SW480 (cell line): ENCODE results near the gene SYNC.
"Not testable (repeated sequence)": the region's sequence is repeated elsewhere in the genome, so short reads cannot be mapped to it uniquely, and the experiment has no call there.

Experiments used
- DNase-seq: peaks from one replicate; pipeline ENCODE4 v3.0.0-alpha.2; 2016; ENCODE audit warnings: low spot score

The SYNC gene

GRCh38 chr1:32693455-32694174 lies 9.0 kb downstream of the SYNC start:
- no peak for DNase-seq

GRCh38 chr1:32686387-32686786 lies 16.2 kb downstream of the SYNC start:
- DNase-seq = no peak

GRCh38 chr1:32685498-32685897 lies 17.1 kb downstream of the SYNC start:
- no peak for DNase-seq

- no peak for DNase-seq
Observed at GRCh38 chr1:32684167-32684811, 18.3 kb downstream of the SYNC start.

DNA sequence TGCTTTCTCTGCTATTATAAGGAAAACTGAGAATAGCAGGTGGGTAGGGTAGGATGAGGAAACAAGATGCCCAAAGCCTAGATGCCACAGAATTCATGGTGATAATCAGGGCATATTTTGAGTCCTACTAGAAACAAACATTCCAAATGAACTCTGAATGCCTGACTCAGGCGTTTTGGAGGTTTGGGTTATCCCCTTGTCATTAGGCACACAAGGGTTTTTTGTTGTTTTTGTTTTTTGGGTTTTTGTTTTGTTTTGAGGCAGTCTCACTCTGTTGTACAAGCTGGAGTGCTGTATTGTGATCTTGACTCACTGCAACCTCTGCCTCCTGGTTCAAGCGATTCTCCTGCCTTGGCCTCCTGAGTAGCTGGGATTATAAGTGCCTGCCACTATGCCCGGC lies 19.2 kb downstream of the SYNC start:
- no peak for DNase-seq

DNA sequence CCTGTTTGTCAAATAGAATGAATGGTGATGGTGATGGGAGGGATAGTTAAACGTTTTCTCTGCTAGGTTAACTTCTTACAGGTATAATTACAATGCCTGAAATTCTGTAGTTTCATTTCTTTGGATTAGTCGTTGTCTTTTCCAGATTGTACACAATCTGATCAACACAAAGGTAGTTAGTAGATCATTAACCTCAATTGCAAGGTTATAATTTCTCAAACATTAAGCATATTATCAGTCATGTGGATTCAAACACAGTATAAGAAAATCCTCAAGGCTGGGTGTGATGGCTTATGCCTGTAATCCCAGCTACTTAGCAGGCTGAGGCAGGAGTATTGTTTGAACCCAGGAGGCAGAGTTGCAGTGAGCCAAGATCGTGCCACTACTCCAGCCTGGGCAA lies 20.6 kb downstream of the SYNC start:
- DNase-seq = no peak

- no peak for DNase-seq
Observed at GRCh38 chr1:32681509-32681908, 21.1 kb downstream of the SYNC start.

DNA sequence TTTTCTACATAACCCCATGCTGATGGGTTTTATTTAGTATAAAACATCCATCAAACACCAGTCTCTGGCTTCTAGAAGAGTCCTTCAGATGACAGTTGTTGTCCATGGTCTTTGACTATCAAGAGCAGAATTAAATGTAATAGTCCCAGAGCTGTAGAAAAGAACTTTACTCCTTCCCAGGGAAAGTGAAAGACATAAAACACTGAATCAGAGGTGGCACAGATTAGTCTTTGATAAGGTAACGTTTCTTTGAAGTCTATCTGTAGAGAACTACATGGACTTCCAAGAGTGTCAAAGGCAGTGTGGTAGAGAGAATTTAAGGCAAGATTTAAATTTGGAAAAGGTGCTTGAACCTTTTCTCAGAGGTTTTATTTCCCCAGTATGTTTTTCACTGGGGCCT lies 21.9 kb downstream of the SYNC start:
- DNase-seq = no peak

- not testable (repeated sequence) for DNase-seq
Observed at GRCh38 chr1:32679993-32680392, 22.6 kb downstream of the SYNC start.

- no peak for DNase-seq
Observed at GRCh38 chr1:32676945-32677344, 25.6 kb downstream of the SYNC start.

GRCh38 chr1:32668716-32669115 lies 33.9 kb downstream of the SYNC start:
- not testable (repeated sequence) for DNase-seq

- peak; percentile 33 for DNase-seq
Observed at GRCh38 chr1:32666901-32667566, 35.5 kb downstream of the SYNC start.

DNA sequence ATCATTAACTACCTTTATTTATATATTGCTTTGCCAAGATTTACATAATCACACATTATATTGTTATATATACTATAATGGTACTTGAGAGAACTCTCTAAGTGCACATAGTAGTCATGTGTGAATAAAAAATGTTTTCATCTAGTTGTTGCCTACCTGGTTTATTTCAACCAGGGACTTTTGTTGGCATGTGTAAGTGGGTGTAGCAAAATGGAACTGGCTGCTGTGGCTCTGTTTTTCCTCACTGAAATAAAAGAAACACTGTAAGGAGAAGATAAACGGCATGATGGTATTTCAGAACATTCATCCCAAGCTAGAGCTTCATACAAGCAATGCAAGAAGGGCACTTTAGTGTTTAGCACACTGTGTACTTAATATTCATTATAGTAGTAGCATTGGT lies 36.7 kb downstream of the SYNC start:
- no peak for DNase-seq

DNA sequence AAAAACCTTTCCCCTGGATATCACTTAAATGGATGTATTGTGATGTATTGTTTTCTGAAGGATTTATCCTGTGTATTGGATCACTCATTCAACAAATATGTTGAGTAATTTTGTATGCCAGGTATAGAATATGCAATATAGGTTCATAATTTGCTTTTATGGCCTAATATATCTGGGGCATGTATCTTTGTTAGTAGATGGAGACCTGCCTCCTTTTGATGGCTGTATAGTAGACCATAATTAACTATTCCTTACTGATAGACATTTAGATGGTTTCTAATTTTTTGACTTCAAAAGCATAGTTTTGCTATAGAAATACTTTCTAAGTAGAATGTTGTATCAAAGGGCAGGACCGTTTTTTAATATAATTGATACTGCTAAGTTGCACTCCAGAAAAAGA lies 43.0 kb downstream of the SYNC start:
- DNase-seq = no peak

- no peak for DNase-seq
Observed at GRCh38 chr1:32652244-32652962, 50.2 kb downstream of the SYNC start.

- DNase-seq = no peak
Observed at GRCh38 chr1:32651461-32652073, 51.0 kb downstream of the SYNC start.

DNA sequence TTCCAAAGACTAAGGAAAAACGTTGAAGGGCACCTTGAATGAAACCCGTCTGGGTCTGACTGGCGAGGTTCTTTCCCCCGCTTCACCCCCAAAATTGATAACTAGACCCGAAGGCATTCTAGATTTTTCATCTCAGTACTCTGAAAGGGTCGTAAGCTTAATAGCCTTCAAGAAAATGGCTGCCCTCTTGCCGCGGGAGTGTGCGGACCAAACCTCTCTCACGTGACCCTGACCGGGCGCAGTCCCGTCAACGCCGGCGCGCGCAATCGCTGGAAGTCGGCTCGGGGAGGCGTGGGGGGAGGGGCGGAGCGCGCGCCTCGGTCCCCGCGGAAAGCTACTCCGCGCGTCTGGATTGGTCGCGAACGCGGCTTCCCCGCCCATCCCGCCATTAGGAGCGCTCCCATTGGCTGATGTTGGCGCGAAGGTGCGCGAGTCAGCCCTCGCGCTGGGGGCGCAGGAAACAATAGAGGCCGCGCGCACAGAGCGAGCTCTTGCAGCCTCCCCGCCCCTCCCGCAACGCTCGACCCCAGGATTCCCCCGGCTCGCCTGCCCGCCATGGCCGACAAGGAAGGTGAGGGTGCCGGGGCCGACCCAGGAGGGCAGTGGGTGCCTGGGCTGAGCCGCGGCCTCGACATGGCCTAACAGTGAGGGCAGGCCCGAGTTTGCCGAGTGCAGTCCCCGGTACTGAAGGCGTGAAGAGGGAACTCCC lies 51.7 kb downstream of the SYNC start, which contains the start of gene RBBP4:
TSS of gene RBBP4 (plus strand) at position 457 of the 709 bp plus-strand sequence. CDS start at position 556, 99 bp downstream.
- peak; percentile 94 for DNase-seq

- DNase-seq = peak; percentile 94
Observed at GRCh38 chr1:32650248-32650751, 52.3 kb downstream of the SYNC start, which contains the start of gene ZBTB8OS. TSS of gene ZBTB8OS (minus strand) at chr1:32650550. CDS start at chr1:32650529, 21 bp downstream.

DNA sequence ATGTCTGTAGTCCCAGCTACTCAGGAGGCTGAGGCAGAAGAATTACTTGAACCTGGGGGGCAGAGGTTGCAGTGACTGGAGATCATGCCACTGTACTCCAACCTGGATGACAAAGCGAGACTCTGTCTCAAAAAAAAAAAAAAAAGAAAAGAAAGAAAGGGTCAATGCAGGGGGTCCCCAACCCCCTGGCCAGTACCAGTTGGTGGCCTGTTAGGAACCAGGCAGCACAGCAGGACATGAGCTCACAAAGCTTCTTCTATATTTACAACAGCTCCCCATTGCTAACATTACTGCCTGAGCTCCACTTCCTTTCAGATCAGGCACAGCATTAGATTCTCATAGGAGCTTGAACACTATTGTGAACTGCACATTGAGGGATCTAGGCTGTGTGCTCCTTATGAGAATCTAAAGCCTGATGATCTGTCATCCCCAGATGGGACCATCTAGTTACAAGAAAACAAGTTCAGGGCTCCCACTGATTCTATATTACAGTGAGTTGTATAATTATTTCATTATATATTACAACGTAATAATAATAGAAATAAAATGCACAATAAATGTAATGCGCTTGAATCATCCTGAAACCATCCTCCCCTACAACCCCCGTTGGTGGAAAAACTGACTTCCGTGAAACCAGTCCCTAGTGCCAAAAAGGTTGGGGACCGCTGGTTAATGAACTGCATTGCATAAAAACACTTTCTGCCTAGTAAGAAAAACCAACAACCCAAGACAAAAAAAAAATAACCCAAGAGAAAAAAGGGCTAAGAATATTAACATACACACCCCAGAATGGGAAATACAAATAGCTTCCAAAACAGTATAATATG lies 55.0 kb downstream of the SYNC start:
- DNase-seq = no peak

- DNase-seq = no peak
Observed at GRCh38 chr1:32644426-32644825, 58.1 kb downstream of the SYNC start.
